ENCODE data around the gene KCNA1. TPM values are rescaled to one million over a fixed set of nuclear protein-coding genes. Genes with fewer than 3 reads are reported as not detected.

The KCNA1 gene
- total RNA-seq, 4 donors from 2014 or later: not detected

DNA sequence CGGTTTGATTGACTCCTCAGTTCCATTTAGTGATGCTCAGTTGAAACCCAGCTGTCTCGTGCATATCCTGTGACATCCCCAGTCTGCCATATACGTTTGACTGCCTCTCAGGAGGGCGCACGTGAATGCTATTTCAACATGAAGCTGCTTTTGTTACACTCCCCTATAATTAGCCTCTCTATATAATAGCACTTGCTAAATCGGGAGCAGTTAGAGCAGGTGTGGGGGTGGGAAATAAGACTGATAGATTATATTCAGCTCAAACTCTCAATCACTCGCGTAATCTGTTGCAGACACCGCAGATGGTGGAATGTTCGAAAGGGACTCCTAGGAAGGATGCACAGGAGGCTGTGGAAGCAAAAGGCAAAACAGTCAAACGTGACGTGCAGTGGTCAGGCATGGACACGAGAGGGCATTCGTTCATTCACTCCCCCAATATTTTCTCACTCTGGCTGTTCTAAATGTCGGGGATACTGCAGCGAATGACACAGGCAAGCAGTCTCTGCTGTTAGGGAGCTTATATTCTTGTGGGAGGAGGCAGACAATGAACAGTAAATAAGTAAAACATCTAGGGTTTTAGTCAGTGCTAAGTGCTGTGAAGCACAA, 29.8 kb downstream of the KCNA1 start:
- intact Hi-C loops (cut with DNase I): no loop called here
- Histone ChIP-seq H3K36me3 (no peaks in the 10 kb centered on the region), H3K27me3 (peaks cover 0 to 42% (median 1%) of the 10 kb centered on the region in 4 donors), H3K4me3 (no peak overlapping the region), H3K4me1 (no peaks in the 10 kb centered on the region), H3K27ac (no peak overlapping the region), H3K9me3 (no peaks in the 10 kb centered on the region)
- TF ChIP-seq POLR2A (IDR thresholded peaks at IDR 0.05): no peak
- TF ChIP-seq, protein P1, sequence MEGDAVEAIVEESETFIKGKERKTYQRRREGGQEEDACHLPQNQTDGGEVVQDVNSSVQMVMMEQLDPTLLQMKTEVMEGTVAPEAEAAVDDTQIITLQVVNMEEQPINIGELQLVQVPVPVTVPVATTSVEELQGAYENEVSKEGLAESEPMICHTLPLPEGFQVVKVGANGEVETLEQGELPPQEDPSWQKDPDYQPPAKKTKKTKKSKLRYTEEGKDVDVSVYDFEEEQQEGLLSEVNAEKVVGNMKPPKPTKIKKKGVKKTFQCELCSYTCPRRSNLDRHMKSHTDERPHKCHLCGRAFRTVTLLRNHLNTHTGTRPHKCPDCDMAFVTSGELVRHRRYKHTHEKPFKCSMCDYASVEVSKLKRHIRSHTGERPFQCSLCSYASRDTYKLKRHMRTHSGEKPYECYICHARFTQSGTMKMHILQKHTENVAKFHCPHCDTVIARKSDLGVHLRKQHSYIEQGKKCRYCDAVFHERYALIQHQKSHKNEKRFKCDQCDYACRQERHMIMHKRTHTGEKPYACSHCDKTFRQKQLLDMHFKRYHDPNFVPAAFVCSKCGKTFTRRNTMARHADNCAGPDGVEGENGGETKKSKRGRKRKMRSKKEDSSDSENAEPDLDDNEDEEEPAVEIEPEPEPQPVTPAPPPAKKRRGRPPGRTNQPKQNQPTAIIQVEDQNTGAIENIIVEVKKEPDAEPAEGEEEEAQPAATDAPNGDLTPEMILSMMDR (IDR thresholded peaks at IDR 0.05): no peak
- 81% methylated on average over 16 of the region's 16 CpGs for WGBS, 2 donors
- no peak for DNase-seq

GRCh38 chr12:4943067-4943937, 33.6 kb downstream of the KCNA1 start:
- Histone ChIP-seq H3K4me1 (no peaks in the 10 kb centered on the region), H3K27ac (no peak overlapping the region), H3K4me3 (no peak overlapping the region), H3K36me3 (no peaks in the 10 kb centered on the region), H3K27me3 (peaks cover 0 to 46% (median 0%) of the 10 kb centered on the region in 4 donors), H3K9me3 (no peaks in the 10 kb centered on the region)
- intact Hi-C loops (cut with DNase I): no loop called here
- DNase-seq: no peak
- WGBS, 2 donors: 78 to 82% methylated on average over 9 to 10 of the region's 10 CpGs
- TF ChIP-seq POLR2A (IDR thresholded peaks at IDR 0.05): no peak
- TF ChIP-seq, protein P1 (IDR thresholded peaks at IDR 0.05): no peak

DNA sequence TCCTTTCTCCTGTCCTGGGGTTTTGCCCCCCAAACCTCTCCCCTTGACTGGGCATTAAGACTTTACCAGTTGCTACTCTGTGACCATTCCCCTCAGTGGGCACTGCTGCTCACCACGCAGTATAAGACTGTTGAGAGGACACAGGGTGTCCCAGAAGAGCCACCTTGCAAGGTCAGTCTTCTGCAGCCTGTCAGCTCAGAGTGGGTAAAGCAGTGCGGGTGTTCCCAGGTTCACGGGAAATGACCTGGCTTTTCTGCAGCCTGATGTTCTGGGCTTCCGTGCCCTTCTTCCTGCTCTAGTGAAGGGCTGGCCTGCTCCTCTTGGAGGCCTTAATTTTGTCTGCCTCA, 34.2 kb downstream of the KCNA1 start:
- no peaks in the 10 kb centered on the region for H3K4me1 ChIP-seq
- peaks cover 0 to 46% (median 0%) of the 10 kb centered on the region in 4 donors for H3K27me3 ChIP-seq
- no peak for DNase-seq
- intact Hi-C loops (cut with DNase I): no loop called here
- no peak overlapping the region for H3K4me3 ChIP-seq
- H3K27ac ChIP-seq: no peak overlapping the region
- WGBS, 2 donors: 62 to 73% methylated on average over 2 of the region's 4 CpGs
- TF ChIP-seq, protein P1 (IDR thresholded peaks at IDR 0.05): no peak
- TF ChIP-seq POLR2A (IDR thresholded peaks at IDR 0.05): no peak
- no peaks in the 10 kb centered on the region for H3K36me3 ChIP-seq
- no peaks in the 10 kb centered on the region for H3K9me3 ChIP-seq

DNA sequence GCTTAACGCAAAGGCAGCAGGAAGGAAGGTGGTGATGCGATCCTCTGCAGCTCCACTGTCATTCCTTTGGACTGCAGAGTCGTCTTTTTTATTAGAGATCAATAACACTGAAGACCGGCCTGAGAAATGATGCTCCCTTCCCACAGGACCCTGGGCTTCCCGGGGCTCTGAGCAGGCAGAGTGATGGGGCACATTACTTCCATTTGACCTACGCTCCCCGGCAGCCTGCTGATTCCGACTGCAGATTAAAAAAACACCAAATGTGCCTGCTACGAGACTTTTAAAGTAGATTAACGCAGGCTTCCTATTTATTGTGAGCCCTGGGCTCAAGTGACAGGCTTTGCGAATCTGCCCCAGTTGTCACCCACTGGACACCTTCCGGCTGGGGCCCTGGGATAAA, 37.5 kb downstream of the KCNA1 start:
- H3K4me1 ChIP-seq: no peaks in the 10 kb centered on the region
- no peak for TF ChIP-seq POLR2A (IDR thresholded peaks at IDR 0.05)
- TF ChIP-seq, protein P1 (IDR thresholded peaks at IDR 0.05): no peak
- 76 to 80% methylated on average over 7 to 8 of the region's 12 CpGs for WGBS, 2 donors
- no peaks in the 10 kb centered on the region for H3K36me3 ChIP-seq
- no peak overlapping the region for H3K4me3 ChIP-seq
- H3K27ac ChIP-seq: no peak overlapping the region
- no peak for DNase-seq
- peaks cover 0 to 70% (median 1%) of the 10 kb centered on the region in 4 donors for H3K27me3 ChIP-seq
- intact Hi-C loops (cut with DNase I): no loop called here
- no peaks in the 10 kb centered on the region for H3K9me3 ChIP-seq

DNA sequence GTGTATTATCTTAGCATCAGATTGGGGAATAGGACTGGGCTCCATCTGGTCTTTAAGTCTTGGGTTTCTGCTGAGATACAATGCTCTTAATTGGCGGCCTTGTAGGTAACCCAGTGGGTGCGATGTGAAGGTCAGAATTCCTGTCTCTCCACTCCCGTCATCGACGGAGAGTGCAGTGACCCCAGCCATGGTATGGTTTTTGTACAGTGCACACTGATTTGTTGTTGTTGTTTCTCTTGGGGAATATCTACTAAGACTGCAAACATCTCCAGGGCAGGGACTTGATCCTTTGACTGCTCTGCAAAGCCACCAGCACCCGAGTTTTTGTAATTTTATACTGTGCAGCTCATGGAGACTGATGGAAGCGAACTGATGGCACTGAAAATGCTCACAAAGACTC, 41.4 kb downstream of the KCNA1 start:
- H3K4me3 ChIP-seq: no peak overlapping the region
- H3K27me3 ChIP-seq: peaks cover 0 to 97% (median 1%) of the 10 kb centered on the region in 4 donors
- WGBS, 2 donors: 71 to 79% methylated on average over 7 of the region's 7 CpGs
- no peak overlapping the region for H3K27ac ChIP-seq
- no peak for TF ChIP-seq POLR2A (IDR thresholded peaks at IDR 0.05)
- TF ChIP-seq, protein P1 (IDR thresholded peaks at IDR 0.05): no peak
- no peaks in the 10 kb centered on the region for H3K9me3 ChIP-seq
- DNase-seq: no peak
- intact Hi-C loops (cut with DNase I): no loop called here
- H3K36me3 ChIP-seq: no peaks in the 10 kb centered on the region
- no peaks in the 10 kb centered on the region for H3K4me1 ChIP-seq
